ENCODE data around the gene SCN5A.
"Not testable (repeated sequence)": the region's sequence is repeated elsewhere in the genome, so short reads cannot be mapped to it uniquely, and the experiment has no call there.

The SCN5A gene

GRCh38 chr3:38577371-38578080, 72.0 kb downstream of the SCN5A start:
- TF ChIP-seq Cebpa-rat (IDR thresholded peaks at IDR 0.05), result no peak
- H3K36me3 ChIP-seq, result no peaks in the 10 kb centered on the region
- no peak overlapping the region for H3K27ac ChIP-seq
- no peak overlapping the region for H3K4me3 ChIP-seq
- H3K4me2 ChIP-seq, result no peak overlapping the region
- no peaks in the 10 kb centered on the region; a peak in 1 of 22 replicates for H4K20me1 ChIP-seq
- H3K9ac ChIP-seq, result no peak overlapping the region
- H3K4me1 ChIP-seq, result peaks cover 23 to 49% (median 42%) of the 10 kb centered on the region in 10 experiments
- no peaks in the 10 kb centered on the region for H3K27me3 ChIP-seq
- peaks cover 5 to 14% (median 12%) of the 10 kb centered on the region in 11 experiments; a peak in 16 of 22 replicates for H3K9me3 ChIP-seq (replicated peaks in 1 of 11)

DNA sequence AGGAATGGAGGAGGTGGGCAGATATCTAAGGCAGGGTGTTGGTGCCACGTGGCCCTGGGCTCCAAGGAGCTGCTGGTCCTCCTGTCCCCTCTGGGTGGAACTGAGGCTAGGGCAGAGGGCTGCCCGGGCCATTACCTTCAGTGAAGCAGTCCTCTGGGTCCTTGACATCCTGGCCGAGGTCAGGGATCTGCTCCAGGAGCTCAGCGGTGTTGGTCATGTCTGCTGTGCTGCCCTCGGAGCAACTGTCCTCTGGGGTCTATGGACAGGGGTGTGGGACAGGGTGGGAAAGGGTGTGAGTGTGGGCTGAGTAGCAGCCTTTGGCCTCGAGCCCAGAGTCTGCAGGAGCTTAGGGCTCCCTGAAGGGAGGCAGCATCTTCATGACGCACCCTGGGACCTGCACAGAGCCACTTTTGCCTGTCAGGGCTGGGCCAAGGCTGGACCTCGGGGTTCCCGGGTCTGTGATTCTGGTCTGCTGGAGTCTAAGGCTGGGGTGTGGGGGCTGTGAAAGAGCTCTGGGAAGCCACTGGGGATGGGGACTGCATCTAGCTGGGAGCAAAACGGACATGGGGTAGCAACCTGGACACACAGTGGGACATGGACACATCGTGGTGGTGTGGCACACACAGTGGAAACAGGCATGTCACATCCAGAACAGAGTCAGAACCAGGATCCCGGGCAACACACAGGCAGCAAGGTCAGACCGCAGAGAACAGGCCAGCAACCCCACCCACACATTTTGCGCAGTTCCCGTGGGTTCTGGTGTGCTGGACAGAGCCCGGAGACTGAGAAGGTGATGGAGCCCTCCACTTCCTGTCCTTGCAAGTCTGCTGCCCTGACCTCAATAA, 72.7 kb downstream of the SCN5A start:
- Histone ChIP-seq H3K4me2 (no peak overlapping the region), H4K20me1 (no peaks in the 10 kb centered on the region; a peak in 1 of 22 replicates), H3K4me1 (peaks cover 23 to 42% (median 38%) of the 10 kb centered on the region in 10 experiments), H3K9me3 (replicated peaks in 1 of 11) (peaks cover 5 to 15% (median 13%) of the 10 kb centered on the region in 11 experiments; a peak in 16 of 22 replicates), H3K36me3 (no peaks in the 10 kb centered on the region), H3K27ac (no peak overlapping the region), H3K9ac (no peak overlapping the region), H3K27me3 (no peaks in the 10 kb centered on the region), H3K4me3 (no peak overlapping the region)
- no peak for TF ChIP-seq Cebpa-rat (IDR thresholded peaks at IDR 0.05)

DNA sequence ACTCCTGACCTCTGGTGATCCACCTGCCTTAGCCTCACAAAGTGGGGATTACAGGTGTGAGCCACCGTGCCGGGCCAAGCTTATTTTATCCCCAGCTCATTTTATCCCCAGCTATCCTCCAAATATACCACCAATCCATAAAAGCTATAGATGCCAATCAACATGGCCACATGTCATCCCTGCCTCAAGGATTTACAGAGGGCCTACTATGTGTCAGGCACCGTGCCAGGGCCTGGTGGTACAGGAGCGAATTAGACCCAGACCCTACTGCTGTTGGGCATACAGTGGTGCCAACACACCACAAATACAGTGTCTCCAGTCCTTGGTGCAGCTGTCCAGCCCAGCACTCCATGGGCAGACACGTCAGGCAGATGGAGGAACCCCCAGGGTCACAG, 73.4 kb downstream of the SCN5A start:
- Histone ChIP-seq H3K4me3 (no peak overlapping the region), H3K9me3 (replicated peaks in 1 of 11) (peaks cover 5 to 16% (median 13%) of the 10 kb centered on the region in 11 experiments; a peak in 16 of 22 replicates), H3K36me3 (no peaks in the 10 kb centered on the region), H3K27me3 (no peaks in the 10 kb centered on the region), H3K4me1 (peaks cover 17 to 36% (median 32%) of the 10 kb centered on the region in 10 experiments), H4K20me1 (no peaks in the 10 kb centered on the region), H3K27ac (no peak overlapping the region), H3K9ac (no peak overlapping the region), H3K4me2 (no peak overlapping the region)
- no peak for TF ChIP-seq Cebpa-rat (IDR thresholded peaks at IDR 0.05)

GRCh38 chr3:38575279-38575843, 74.1 kb downstream of the SCN5A start:
- Histone ChIP-seq H3K4me2 (peak overlapping the region in 7 of 11 experiments; percentile 5 to 48 (median 19); a peak in 9 of 22 replicates), H3K4me1 (peaks cover 9 to 28% (median 24%) of the 10 kb centered on the region in 10 experiments), H3K27me3 (no peaks in the 10 kb centered on the region), H4K20me1 (no peaks in the 10 kb centered on the region), H3K9me3 (replicated peaks in 1 of 11) (peaks cover 5 to 20% (median 13%) of the 10 kb centered on the region in 11 experiments; a peak in 16 of 22 replicates), H3K36me3 (no peaks in the 10 kb centered on the region), H3K4me3 (no peak overlapping the region), H3K27ac (no peak overlapping the region; a peak in 2 of 22 replicates), H3K9ac (no peak overlapping the region)
- peak in 8 of 11 experiments; percentile 24 to 84 (median 58); a peak in 11 of 22 replicates for TF ChIP-seq Cebpa-rat (IDR thresholded peaks at IDR 0.05)

DNA sequence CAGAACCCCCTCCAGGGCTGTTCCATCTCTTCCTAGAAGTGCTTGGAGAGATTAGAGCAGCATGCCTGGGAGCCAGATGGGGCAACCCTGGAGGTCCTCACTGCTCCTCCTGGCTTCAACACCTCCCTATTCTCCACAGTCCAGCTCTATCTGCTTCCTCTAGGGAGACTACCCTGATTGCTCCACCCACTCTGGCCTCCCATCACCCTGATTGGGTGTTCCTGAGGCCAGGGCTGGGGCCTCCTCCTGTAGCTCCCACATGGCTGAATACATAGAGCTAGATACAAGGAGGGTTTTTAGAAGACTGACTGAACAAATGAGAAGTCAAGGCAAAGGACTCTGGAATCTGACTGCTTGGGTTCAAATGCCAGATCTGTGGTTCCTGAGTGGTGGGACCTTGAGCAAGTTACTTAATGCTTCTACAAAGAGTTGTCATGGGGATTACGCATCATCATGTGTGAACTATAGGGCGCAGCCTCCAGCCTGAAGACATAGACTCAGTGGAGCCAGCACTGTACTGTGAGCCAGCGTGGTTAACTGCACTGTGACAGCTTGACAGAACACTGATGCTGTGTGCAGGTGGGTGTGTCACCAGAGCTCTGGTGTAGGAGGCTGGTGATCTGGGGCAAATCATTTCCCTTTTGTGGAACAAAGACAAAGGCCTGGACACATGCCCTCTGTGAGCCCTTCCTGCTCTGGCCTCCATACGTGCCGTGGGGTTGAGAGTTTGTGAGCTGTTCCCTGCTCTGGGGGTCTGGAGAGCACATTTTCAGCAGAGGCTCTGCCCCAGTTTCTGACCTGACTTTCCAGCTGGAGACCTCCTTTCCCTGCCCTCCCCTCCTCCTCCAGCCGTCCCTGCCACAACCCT, 74.8 kb downstream of the SCN5A start:
- H3K4me1 ChIP-seq, result peaks cover 2 to 21% (median 17%) of the 10 kb centered on the region in 10 experiments; a peak in 18 of 20 replicates
- H3K9ac ChIP-seq, result no peak overlapping the region
- no peak for TF ChIP-seq Cebpa-rat (IDR thresholded peaks at IDR 0.05)
- H3K36me3 ChIP-seq, result no peaks in the 10 kb centered on the region
- H3K4me3 ChIP-seq, result no peak overlapping the region
- peak overlapping the region in 7 of 11 experiments; percentile 5 to 48 (median 19); a peak in 9 of 22 replicates for H3K4me2 ChIP-seq
- peaks cover 5 to 20% (median 13%) of the 10 kb centered on the region in 11 experiments; a peak in 16 of 22 replicates for H3K9me3 ChIP-seq (replicated peaks in 1 of 11)
- no peaks in the 10 kb centered on the region for H3K27me3 ChIP-seq
- H4K20me1 ChIP-seq, result no peaks in the 10 kb centered on the region
- H3K27ac ChIP-seq, result no peak overlapping the region; a peak in 1 of 22 replicates

DNA sequence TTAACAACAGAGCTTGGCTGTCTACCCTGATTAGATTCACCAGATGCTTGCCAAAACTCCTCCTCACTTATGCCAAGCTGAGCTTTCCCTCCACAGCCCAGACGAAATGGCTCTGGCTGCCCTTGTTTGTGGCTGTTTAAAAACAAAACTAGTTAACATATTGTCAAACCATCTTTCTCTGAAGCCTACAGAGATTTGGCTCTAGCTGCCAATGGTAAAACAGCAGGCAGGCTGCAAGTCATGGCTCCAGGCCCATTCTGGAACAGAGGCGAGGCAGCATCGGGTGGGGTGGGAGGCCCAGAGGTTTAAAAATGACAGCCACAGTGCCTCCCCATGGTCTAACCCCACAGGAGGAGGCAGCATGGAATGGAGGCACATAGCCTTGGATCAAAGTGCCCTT, 75.9 kb downstream of the SCN5A start:
- TF ChIP-seq Cebpa-rat (IDR thresholded peaks at IDR 0.05), result no peak

DNA sequence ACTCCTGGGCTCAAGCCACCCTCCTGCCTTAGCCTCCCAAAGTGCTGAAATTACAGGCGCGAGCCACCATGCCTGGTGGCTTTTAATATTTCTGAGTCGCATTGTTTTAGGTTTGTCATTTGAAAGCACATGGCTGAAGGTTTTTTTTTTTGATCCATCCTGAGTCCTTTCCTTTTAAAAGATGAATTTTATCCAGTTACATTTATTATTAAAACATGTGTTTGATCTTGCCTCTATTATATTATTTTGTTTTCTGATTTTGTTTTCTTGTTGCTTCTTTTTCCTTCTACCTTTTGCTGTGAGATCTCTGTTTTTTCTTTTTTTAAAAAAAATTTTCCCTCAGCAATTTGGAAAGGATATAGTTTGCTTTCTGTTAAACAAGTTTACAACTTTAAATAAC, 76.4 kb downstream of the SCN5A start:
- no peaks in the 10 kb centered on the region for H3K36me3 ChIP-seq

More for the DNA sequence above, 75.9 kb downstream of the SCN5A start:
- no peak overlapping the region for H3K27ac ChIP-seq
- H3K4me3 ChIP-seq, result no peak overlapping the region
- no peaks in the 10 kb centered on the region for H3K27me3 ChIP-seq
- no peak overlapping the region for H3K9ac ChIP-seq
- H4K20me1 ChIP-seq, result no peaks in the 10 kb centered on the region
- H3K9me3 ChIP-seq (replicated peaks in 1 of 11), result peaks cover 5 to 20% (median 13%) of the 10 kb centered on the region in 11 experiments; a peak in 16 of 22 replicates
- H3K4me2 ChIP-seq, result no peak overlapping the region
- no peaks in the 10 kb centered on the region for H3K36me3 ChIP-seq
- peaks cover 0 to 13% (median 11%) of the 10 kb centered on the region in 10 experiments; a peak in 11 of 20 replicates for H3K4me1 ChIP-seq

DNA sequence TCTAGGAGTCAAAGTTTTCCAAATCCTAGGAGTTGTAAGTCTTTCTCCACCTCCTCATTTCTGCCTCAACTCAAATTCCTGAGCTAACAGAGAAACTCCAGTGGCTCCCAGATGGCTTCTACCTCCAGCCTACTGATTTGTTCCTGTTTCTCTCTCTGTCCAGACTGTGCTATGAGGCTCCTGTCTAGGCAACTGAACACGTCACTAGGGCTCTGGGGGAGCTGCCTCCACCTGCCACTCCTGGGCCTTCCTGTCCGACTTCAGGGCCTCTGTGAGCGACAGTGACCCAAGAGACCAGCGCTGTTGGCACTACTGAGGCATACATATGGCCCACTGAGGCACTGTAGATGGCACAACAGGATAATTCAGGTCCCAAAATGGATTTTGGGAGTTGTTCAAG, 82.0 kb downstream of the SCN5A start:
- Histone ChIP-seq H3K9me3 (replicated peaks in 1 of 11) (peaks cover 0 to 6% (median 0%) of the 10 kb centered on the region in 11 experiments; a peak in 2 of 22 replicates), H3K4me3 (no peak overlapping the region), H3K36me3 (no peaks in the 10 kb centered on the region), H3K9ac (no peak overlapping the region), H3K27ac (no peak overlapping the region), H4K20me1 (no peaks in the 10 kb centered on the region), H3K4me2 (no peak overlapping the region), H3K4me1 (peaks cover 0 to 7% (median 0%) of the 10 kb centered on the region in 10 experiments; a peak in 5 of 20 replicates), H3K27me3 (no peaks in the 10 kb centered on the region)
- no peak for TF ChIP-seq Cebpa-rat (IDR thresholded peaks at IDR 0.05)

More for the DNA sequence above, 76.4 kb downstream of the SCN5A start:
- Histone ChIP-seq H3K9me3 (replicated peaks in 1 of 11) (peaks cover 5 to 20% (median 13%) of the 10 kb centered on the region in 11 experiments; a peak in 16 of 22 replicates), H3K4me1 (peaks cover 0 to 13% (median 11%) of the 10 kb centered on the region in 10 experiments; a peak in 11 of 20 replicates), H4K20me1 (no peaks in the 10 kb centered on the region), H3K27ac (no peak overlapping the region), H3K4me2 (no peak overlapping the region), H3K4me3 (no peak overlapping the region), H3K9ac (no peak overlapping the region), H3K27me3 (no peaks in the 10 kb centered on the region)
- TF ChIP-seq Cebpa-rat (IDR thresholded peaks at IDR 0.05), result no peak

GRCh38 chr3:38566794-38567193, 82.7 kb downstream of the SCN5A start:
- not testable (repeated sequence) for H3K9me3 ChIP-seq (replicated peaks in 1 of 11); H3K36me3 ChIP-seq; H3K4me3 ChIP-seq; H4K20me1 ChIP-seq; H3K9ac ChIP-seq; H3K27ac ChIP-seq; H3K27me3 ChIP-seq; H3K4me1 ChIP-seq; H3K4me2 ChIP-seq

Data from BLaER1 treated with 17β-estradiol and CSF1 and Interleukin-3, amounts not matched to agents 10 nM and 100 nM (cell line).